ENCODE data around the gene TMEM207.

TMEM207 gene

DNA sequence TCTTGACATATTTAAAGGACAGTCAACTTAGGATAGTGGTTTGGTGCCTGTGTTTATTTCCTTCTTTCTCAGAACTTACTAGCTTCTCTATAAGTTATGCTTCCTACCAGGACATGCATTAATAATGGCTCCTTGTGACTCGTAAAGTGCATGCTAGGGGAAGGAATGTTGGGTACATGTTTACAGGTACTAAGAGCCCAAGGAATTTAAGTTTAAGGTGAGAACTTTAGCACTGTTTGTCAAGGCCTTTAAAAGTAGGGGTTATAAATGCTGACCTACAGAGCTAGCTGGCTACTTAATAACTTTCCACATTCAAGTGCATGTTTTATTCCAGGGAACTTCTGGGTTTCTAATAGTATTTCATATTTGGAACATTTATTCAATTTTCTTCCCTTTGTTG is at the start of gene TMEM207:
TMEM207 (minus strand) TSS at position 101 of the 400 bp plus-strand sequence; CDS start at position 9, 92 bp downstream.
- H3K4me1 ChIP-seq (ENCODE audit: control insufficient read depth, insufficient read depth, low read length): no peaks in the 10 kb centered on the region
- no peaks in the 10 kb centered on the region for H3K9me3 ChIP-seq (ENCODE audit: control insufficient read depth, insufficient read depth, low read length)
- no peak within 1 kb of the TSS for H3K4me3 ChIP-seq (ENCODE audit: low read depth, low read length)
- no peaks in the 10 kb centered on the region for H3K27me3 ChIP-seq (ENCODE audit: control insufficient read depth, insufficient read depth, low read length)
- no peaks in the 10 kb centered on the region for H3K36me3 ChIP-seq (ENCODE audit: control insufficient read depth, insufficient read depth, low read length)
- H3K27ac ChIP-seq (ENCODE audit: low read depth, low read length): no peak within 1 kb of the TSS
- H3K9ac ChIP-seq (ENCODE audit: low read depth, low read length): no peak within 1 kb of the TSS

DNA sequence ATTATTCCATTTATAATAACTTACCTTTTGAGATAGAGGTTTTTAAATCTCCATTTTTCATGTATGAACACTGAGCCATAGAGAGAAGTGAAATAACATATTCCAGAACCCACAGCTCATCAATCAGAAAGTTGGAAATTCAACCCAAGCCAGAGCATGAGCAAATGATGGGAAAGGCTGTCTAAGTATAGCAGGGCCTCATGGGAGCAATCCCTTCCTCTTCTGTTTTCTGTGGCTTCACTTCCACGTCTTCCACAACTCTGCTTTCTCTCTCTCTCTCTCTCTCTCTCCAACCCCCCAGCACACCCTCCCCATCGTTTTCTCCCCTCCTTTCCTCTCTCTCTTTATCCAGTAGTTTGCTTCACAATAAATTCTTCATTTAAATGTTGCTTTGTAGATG is 49.4 kb upstream of the TMEM207 start:
- no peaks in the 10 kb centered on the region for H3K9me3 ChIP-seq (ENCODE audit: control insufficient read depth, insufficient read depth, low read length)
- no peaks in the 10 kb centered on the region for H3K36me3 ChIP-seq (ENCODE audit: control insufficient read depth, insufficient read depth, low read length)
- no peak overlapping the region for H3K9ac ChIP-seq (ENCODE audit: low read depth, low read length)
- no peak overlapping the region for H3K27ac ChIP-seq (ENCODE audit: low read depth, low read length)
- no peaks in the 10 kb centered on the region for H3K4me1 ChIP-seq (ENCODE audit: control insufficient read depth, insufficient read depth, low read length)
- no peaks in the 10 kb centered on the region for H3K27me3 ChIP-seq (ENCODE audit: control insufficient read depth, insufficient read depth, low read length)
- no peak overlapping the region for H3K4me3 ChIP-seq (ENCODE audit: low read depth, low read length)

DNA sequence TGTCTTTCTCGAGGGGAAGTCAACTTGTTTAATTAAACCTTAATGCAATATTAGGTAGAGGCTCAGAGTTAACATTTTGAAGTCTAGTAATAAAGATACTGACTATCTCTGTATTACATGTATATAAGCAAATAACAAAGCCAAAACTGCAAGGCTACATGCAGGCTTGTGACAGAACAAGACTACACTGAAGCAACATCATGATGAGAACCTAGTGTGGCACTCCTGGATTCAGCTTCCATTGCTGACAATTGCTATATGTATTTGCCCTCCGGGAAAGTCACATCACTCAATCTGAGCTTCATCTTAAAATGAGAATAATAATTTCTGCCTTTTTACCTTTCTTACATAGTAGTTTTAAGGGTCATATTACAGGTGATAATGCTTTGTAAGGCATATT is 48.6 kb upstream of the TMEM207 start:
- H3K9me3 ChIP-seq (ENCODE audit: control insufficient read depth, insufficient read depth, low read length): no peaks in the 10 kb centered on the region
- no peaks in the 10 kb centered on the region for H3K27me3 ChIP-seq (ENCODE audit: control insufficient read depth, insufficient read depth, low read length)
- H3K36me3 ChIP-seq (ENCODE audit: control insufficient read depth, insufficient read depth, low read length): no peaks in the 10 kb centered on the region
- H3K9ac ChIP-seq (ENCODE audit: low read depth, low read length): no peak overlapping the region
- H3K27ac ChIP-seq (ENCODE audit: low read depth, low read length): no peak overlapping the region
- H3K4me3 ChIP-seq (ENCODE audit: low read depth, low read length): no peak overlapping the region
- no peaks in the 10 kb centered on the region for H3K4me1 ChIP-seq (ENCODE audit: control insufficient read depth, insufficient read depth, low read length)

DNA sequence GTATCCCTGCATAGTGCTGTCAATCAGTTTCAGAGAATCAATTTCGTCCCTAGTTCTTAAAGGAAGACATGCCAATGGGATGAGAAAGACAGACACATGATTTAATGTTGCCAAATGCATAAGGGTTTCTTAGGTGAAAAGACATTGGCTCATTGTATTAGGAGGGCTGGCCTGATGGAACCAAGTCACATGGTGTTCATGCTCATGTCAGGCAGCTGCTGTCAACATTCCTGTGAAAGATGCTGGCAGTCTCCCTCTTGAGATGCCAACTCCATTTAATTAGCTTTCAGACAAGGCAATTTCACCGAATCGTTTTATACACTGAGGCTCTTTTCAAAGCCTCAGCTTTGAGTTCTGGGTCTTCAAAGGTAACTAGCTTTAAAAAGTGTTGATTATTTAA is 48.1 kb upstream of the TMEM207 start:
- H3K27me3 ChIP-seq (ENCODE audit: control insufficient read depth, insufficient read depth, low read length): no peaks in the 10 kb centered on the region
- no peaks in the 10 kb centered on the region for H3K36me3 ChIP-seq (ENCODE audit: control insufficient read depth, insufficient read depth, low read length)
- no peaks in the 10 kb centered on the region for H3K9me3 ChIP-seq (ENCODE audit: control insufficient read depth, insufficient read depth, low read length)
- no peak overlapping the region for H3K9ac ChIP-seq (ENCODE audit: low read depth, low read length)
- no peaks in the 10 kb centered on the region for H3K4me1 ChIP-seq (ENCODE audit: control insufficient read depth, insufficient read depth, low read length)
- no peak overlapping the region for H3K27ac ChIP-seq (ENCODE audit: low read depth, low read length)
- no peak overlapping the region for H3K4me3 ChIP-seq (ENCODE audit: low read depth, low read length)

DNA sequence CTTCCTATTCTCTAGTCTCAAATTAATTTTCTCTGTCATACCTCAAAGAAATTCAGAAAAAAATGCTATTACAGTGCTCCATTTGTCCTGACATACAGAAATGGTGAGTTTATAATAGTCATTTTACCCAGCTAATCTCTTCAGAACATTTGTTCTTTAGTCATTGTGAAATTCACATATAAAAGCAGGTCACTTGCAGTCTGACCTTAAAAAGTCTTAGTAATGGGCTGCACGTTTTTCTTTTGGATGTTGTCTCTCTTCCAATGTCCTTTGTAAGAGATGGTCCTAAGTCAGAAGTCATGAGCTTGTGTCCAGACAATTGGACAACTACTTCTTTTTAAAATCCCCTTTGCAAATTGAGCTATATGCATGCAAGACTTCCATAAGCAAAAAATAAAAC is 47.2 kb upstream of the TMEM207 start:
- no peaks in the 10 kb centered on the region for H3K36me3 ChIP-seq (ENCODE audit: control insufficient read depth, insufficient read depth, low read length)
- no peak overlapping the region for H3K4me3 ChIP-seq (ENCODE audit: low read depth, low read length)
- H3K9ac ChIP-seq (ENCODE audit: low read depth, low read length): no peak overlapping the region
- H3K4me1 ChIP-seq (ENCODE audit: control insufficient read depth, insufficient read depth, low read length): 0 out of 2 replicates have a peak, but pooled peaks cover 4% of the 10 kb centered on the region
- no peaks in the 10 kb centered on the region for H3K9me3 ChIP-seq (ENCODE audit: control insufficient read depth, insufficient read depth, low read length)
- H3K27me3 ChIP-seq (ENCODE audit: control insufficient read depth, insufficient read depth, low read length): no peaks in the 10 kb centered on the region
- no peak overlapping the region for H3K27ac ChIP-seq (ENCODE audit: low read depth, low read length)

DNA sequence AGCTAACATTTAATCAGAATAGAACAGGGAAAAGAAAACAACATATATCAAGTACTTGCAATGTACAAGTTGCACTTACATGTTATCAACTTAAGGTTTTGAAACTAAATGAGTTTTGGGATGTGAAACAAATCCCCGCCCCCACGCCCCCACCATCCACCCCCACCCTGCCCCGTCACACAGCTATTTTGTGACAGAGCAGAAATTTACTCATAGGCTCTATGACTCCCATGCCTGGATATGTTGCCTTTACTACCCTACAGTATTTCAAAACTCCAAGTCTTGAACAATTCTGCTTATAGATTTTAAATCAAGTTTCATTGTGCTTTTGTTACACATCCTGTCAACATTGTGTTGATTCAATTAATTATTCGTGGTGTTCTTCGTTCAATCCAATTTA is 46.1 kb upstream of the TMEM207 start:
- no peaks in the 10 kb centered on the region for H3K9me3 ChIP-seq (ENCODE audit: control insufficient read depth, insufficient read depth, low read length)
- no peak overlapping the region for H3K4me3 ChIP-seq (ENCODE audit: low read depth, low read length)
- no peak overlapping the region for H3K9ac ChIP-seq (ENCODE audit: low read depth, low read length)
- H3K27me3 ChIP-seq (ENCODE audit: control insufficient read depth, insufficient read depth, low read length): no peaks in the 10 kb centered on the region
- no peak overlapping the region for H3K27ac ChIP-seq (ENCODE audit: low read depth, low read length)
- 0 out of 2 replicates have a peak, but pooled peaks cover 4% of the 10 kb centered on the region for H3K4me1 ChIP-seq (ENCODE audit: control insufficient read depth, insufficient read depth, low read length)
- no peaks in the 10 kb centered on the region for H3K36me3 ChIP-seq (ENCODE audit: control insufficient read depth, insufficient read depth, low read length)

DNA sequence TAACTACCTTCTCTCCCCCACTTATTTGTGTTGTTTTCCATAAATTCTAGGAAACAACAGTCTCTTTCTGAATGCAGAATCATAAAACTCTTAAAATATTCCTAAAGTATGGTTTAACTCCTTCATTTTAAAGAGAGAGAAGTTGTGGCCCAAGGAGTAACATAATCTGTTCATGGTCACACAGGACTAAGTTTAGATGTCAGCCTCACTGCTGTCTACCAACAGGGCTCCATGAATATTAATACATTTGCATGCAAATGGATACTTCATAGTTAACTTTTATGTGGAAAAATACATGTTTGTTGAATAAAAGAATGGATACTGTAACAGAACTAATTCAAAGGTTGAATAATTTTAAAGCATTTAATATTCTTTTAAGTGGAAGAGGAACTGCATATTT is 45.7 kb upstream of the TMEM207 start:
- Histone ChIP-seq H3K9me3 (ENCODE audit: control insufficient read depth, insufficient read depth, low read length) (no peaks in the 10 kb centered on the region), H3K4me1 (ENCODE audit: control insufficient read depth, insufficient read depth, low read length) (0 out of 2 replicates have a peak, but pooled peaks cover 4% of the 10 kb centered on the region), H3K4me3 (ENCODE audit: low read depth, low read length) (no peak overlapping the region), H3K9ac (ENCODE audit: low read depth, low read length) (no peak overlapping the region), H3K27ac (ENCODE audit: low read depth, low read length) (no peak overlapping the region), H3K27me3 (ENCODE audit: control insufficient read depth, insufficient read depth, low read length) (no peaks in the 10 kb centered on the region), H3K36me3 (ENCODE audit: control insufficient read depth, insufficient read depth, low read length) (no peaks in the 10 kb centered on the region)

DNA sequence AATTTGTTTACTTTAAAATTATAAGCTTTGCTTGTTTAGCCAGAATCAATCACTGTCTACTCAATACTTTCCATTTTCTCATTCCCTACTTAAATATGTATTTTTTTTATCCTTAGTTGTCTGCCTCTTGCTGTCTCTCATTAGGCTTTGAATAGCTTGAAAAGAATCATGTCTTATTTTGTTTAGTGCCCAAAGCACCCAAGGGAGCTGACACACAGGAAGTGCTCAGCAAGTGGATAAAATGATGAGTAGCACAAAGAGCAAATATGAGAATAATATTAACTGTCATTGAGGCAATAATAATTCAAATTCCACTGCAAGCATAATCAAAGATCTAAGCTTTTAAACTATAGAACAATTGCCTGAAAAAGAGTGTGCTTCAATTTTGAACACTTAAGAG is 45.2 kb upstream of the TMEM207 start:
- H3K36me3 ChIP-seq (ENCODE audit: control insufficient read depth, insufficient read depth, low read length): no peaks in the 10 kb centered on the region
- 0 out of 2 replicates have a peak, but pooled peaks cover 4% of the 10 kb centered on the region for H3K4me1 ChIP-seq (ENCODE audit: control insufficient read depth, insufficient read depth, low read length)
- H3K4me3 ChIP-seq (ENCODE audit: low read depth, low read length): no peak overlapping the region
- H3K9me3 ChIP-seq (ENCODE audit: control insufficient read depth, insufficient read depth, low read length): no peaks in the 10 kb centered on the region
- no peaks in the 10 kb centered on the region for H3K27me3 ChIP-seq (ENCODE audit: control insufficient read depth, insufficient read depth, low read length)
- no peak overlapping the region for H3K27ac ChIP-seq (ENCODE audit: low read depth, low read length)
- no peak overlapping the region for H3K9ac ChIP-seq (ENCODE audit: low read depth, low read length)

DNA sequence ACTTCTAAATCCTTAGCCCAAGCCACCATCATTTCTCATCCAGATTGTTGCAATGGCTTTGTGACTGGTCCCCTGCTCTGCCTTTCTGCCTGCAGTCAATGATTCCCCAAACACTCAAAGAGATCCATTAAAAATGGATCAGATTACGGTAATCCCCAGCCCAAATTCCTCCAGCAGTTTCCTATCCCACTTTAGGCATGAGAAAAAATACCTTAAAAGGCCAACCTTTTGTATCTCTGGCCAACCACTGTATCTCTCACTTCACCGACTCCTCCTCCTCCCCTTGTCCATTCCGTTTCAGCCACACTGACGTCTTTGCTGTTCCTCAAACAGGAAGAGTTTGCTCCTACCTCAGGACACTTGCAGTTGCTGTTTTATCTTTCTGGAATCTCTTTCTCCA is 43.3 kb upstream of the TMEM207 start:
- H3K36me3 ChIP-seq (ENCODE audit: control insufficient read depth, insufficient read depth, low read length): no peaks in the 10 kb centered on the region
- H3K4me3 ChIP-seq (ENCODE audit: low read depth, low read length): no peak overlapping the region
- no peak overlapping the region for H3K9ac ChIP-seq (ENCODE audit: low read depth, low read length)
- no peaks in the 10 kb centered on the region for H3K27me3 ChIP-seq (ENCODE audit: control insufficient read depth, insufficient read depth, low read length)
- no peaks in the 10 kb centered on the region for H3K9me3 ChIP-seq (ENCODE audit: control insufficient read depth, insufficient read depth, low read length)
- no peak overlapping the region for H3K27ac ChIP-seq (ENCODE audit: low read depth, low read length)
- H3K4me1 ChIP-seq (ENCODE audit: control insufficient read depth, insufficient read depth, low read length): 0 out of 2 replicates have a peak, but pooled peaks cover 4% of the 10 kb centered on the region

DNA sequence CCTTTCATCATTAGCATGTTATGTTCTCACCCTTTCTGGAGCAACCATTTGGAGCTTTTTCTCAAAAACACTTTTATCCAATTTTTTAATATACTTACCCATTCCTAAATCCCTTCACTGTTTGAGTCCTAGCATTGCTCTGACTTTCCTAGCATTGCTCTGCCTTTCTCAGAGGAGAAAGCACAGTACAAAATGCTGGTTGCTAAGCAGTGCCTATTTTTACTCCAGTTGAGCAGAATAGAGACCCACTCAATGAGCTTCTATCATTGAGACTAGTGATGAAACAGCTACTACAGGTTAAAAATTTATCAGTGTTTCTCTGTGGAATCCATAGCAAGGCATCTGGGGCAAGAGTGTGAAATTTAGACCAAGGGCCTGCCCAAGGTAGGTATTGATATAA is 42.4 kb upstream of the TMEM207 start:
- no peak overlapping the region for H3K27ac ChIP-seq (ENCODE audit: low read depth, low read length)
- no peaks in the 10 kb centered on the region for H3K36me3 ChIP-seq (ENCODE audit: control insufficient read depth, insufficient read depth, low read length)
- no peaks in the 10 kb centered on the region for H3K9me3 ChIP-seq (ENCODE audit: control insufficient read depth, insufficient read depth, low read length)
- no peaks in the 10 kb centered on the region for H3K27me3 ChIP-seq (ENCODE audit: control insufficient read depth, insufficient read depth, low read length)
- H3K9ac ChIP-seq (ENCODE audit: low read depth, low read length): no peak overlapping the region
- H3K4me1 ChIP-seq (ENCODE audit: control insufficient read depth, insufficient read depth, low read length): 0 out of 2 replicates have a peak, but pooled peaks cover 4% of the 10 kb centered on the region
- no peak overlapping the region for H3K4me3 ChIP-seq (ENCODE audit: low read depth, low read length)

DNA sequence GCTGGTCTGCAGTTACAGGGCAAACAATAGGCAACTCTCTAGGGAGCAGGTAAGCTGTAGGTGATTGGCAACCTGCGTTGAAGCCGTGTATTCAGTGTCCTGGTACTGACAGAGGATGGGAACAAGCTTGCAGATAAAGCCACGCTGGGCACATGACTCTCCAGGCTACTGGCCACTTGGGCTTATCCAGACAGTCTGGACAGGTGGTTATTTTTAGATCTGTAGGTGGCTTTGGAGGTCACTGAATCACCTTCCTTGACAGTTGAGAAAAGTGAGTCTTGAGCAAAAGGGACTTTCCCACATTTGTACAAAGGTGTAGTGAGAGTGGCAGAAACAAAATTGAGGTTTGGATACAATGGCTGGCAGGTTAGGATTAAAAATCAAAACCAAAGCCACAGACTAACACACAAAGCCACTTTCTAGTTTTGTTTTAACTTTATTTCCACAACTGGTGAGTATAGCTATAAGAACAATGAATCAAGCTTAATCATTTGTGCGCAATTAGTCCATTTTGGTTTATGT is 41.9 kb upstream of the TMEM207 start:
- H3K9ac ChIP-seq (ENCODE audit: low read depth, low read length): no peak overlapping the region
- no peaks in the 10 kb centered on the region for H3K36me3 ChIP-seq (ENCODE audit: control insufficient read depth, insufficient read depth, low read length)
- H3K9me3 ChIP-seq (ENCODE audit: control insufficient read depth, insufficient read depth, low read length): no peaks in the 10 kb centered on the region
- H3K27me3 ChIP-seq (ENCODE audit: control insufficient read depth, insufficient read depth, low read length): no peaks in the 10 kb centered on the region
- no peak overlapping the region for H3K4me3 ChIP-seq (ENCODE audit: low read depth, low read length)
- H3K27ac ChIP-seq (ENCODE audit: low read depth, low read length): no peak overlapping the region
- peaks cover 8% of the 10 kb centered on the region; the same call in 1 of the 2 replicates for H3K4me1 ChIP-seq (ENCODE audit: control insufficient read depth, insufficient read depth, low read length)

All from HUES48 (cell line).